Calu3 (cell line): ENCODE results near the gene NOPCHAP1. TPM values are rescaled to one million over a fixed set of nuclear protein-coding genes. Genes with fewer than 3 reads are reported as not detected.

Source experiments
- BruUV-seq: library from RNA; stranded (reverse); fragments of 400-500 nt; replicated peaks from 2 replicates; lab custom pipeline; 2021; lab: Mats Ljungman, UMichigan
- CTCF ChIA-PET: fragments of 300-600 bp; sonication (Branson Sonifier 250); formaldehyde crosslinking; loops from one replicate; lab custom pipeline; 2022; ENCODE audit warnings: antibody characterized with exemption; lab: Charles Lee
- DNase-seq: peaks from one replicate; pipeline ENCODE4 v3.0.0; 2022
- H3K27ac Mint-ChIP-seq: one replicate; pipeline ENCODE4 v1.8.0; 2022; ENCODE audit warnings: mixed read lengths; ENCODE audit not compliant: unreplicated experiment
- H3K27me3 Mint-ChIP-seq: one replicate; pipeline ENCODE4 v1.8.0; 2022; ENCODE audit warnings: mixed read lengths; ENCODE audit not compliant: unreplicated experiment
- H3K36me3 Mint-ChIP-seq: one replicate; pipeline ENCODE4 v1.8.0; 2022; ENCODE audit warnings: mild to moderate bottlenecking, moderate library complexity, mixed read lengths; ENCODE audit not compliant: insufficient read depth, unreplicated experiment
- H3K4me1 Mint-ChIP-seq: one replicate; pipeline ENCODE4 v1.8.0; 2022; ENCODE audit warnings: mild to moderate bottlenecking, low read depth, mixed read lengths; ENCODE audit not compliant: unreplicated experiment
- H3K4me3 Mint-ChIP-seq: one replicate; pipeline ENCODE4 v1.8.0; 2022; ENCODE audit warnings: mild to moderate bottlenecking, low read depth, moderate library complexity, mixed read lengths; ENCODE audit not compliant: unreplicated experiment
- H3K9me3 Mint-ChIP-seq: one replicate; pipeline ENCODE4 v1.8.0; 2022; ENCODE audit warnings: low read depth, mixed read lengths; ENCODE audit not compliant: unreplicated experiment
- intact Hi-C: fragments of 100-400 bp; cut with micrococcal nuclease; formaldehyde crosslinking; loops from one replicate; pipeline ENCODE4 v1.10.0; 2022; ENCODE audit not compliant: unreplicated experiment
- total RNA-seq: library from RNA; stranded (reverse); gene quantifications from 2 replicates; pipeline ENCODE4 v1.2.3, GENCODE V29; 2022
- TF ChIP-seq, protein P1 (sequence below): fragments of 200-600 bp; IDR thresholded peaks from one replicate; pipeline ENCODE4 v1.8.0; 2022; ENCODE audit warnings: antibody characterized with exemption; ENCODE audit not compliant: unreplicated experiment

Gene NOPCHAP1
- total RNA-seq, 1 experiment from 2014 or later = 22.4 TPM

DNA sequence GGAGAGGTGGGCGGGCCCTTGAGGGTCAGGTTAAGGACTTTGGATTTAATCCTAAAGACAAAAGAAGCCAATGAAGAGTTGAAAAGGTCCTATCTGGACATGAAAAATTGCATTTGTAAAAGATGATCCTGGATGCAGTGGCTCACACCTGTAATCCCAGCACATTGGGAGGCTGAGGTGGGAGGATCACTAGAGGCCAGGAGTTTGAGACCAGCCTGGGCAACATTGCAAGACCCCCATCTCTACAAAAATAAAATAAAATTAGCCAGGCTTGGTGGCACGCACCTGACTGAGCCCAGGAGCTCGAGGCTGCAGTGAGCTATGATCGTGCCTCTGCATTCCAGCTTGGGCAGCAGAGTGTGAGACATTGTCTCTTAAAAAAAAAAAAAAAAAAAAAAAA is 25.7 kb upstream of the NOPCHAP1 start:
- TF ChIP-seq, protein P1, sequence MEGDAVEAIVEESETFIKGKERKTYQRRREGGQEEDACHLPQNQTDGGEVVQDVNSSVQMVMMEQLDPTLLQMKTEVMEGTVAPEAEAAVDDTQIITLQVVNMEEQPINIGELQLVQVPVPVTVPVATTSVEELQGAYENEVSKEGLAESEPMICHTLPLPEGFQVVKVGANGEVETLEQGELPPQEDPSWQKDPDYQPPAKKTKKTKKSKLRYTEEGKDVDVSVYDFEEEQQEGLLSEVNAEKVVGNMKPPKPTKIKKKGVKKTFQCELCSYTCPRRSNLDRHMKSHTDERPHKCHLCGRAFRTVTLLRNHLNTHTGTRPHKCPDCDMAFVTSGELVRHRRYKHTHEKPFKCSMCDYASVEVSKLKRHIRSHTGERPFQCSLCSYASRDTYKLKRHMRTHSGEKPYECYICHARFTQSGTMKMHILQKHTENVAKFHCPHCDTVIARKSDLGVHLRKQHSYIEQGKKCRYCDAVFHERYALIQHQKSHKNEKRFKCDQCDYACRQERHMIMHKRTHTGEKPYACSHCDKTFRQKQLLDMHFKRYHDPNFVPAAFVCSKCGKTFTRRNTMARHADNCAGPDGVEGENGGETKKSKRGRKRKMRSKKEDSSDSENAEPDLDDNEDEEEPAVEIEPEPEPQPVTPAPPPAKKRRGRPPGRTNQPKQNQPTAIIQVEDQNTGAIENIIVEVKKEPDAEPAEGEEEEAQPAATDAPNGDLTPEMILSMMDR = no peak
- CTCF ChIA-PET = no interaction called here
- Mint-ChIP-seq H3K27ac (no peak overlapping the region), H3K4me1 (peaks cover 22% of the 10 kb centered on the region), H3K27me3 (peaks cover 9% of the 10 kb centered on the region), H3K9me3 (no peaks in the 10 kb centered on the region), H3K36me3 (peaks cover 24% of the 10 kb centered on the region), H3K4me3 (no peak overlapping the region)
- intact Hi-C loops = no loop called here
- DNase-seq = no peak
- no TSS peak for BruUV-seq

DNA sequence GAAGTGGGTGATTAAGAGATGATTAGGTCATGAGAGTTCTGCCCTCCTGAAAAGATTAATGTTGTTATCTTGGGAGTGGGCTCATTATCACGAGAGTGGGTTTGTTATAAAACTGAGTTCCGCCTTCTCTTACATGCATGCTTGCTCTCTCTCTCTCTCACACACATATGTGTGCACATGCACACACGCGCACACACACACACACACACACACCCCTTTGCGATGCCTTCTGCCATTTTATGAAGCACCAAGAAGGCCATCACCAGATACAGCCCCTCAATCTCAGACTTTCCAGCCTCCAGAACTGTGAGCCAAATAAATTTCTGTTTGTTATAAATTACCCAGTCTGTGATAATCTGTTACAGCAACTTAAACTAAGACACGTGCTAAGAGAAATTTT is 22.4 kb upstream of the NOPCHAP1 start:
- H3K36me3 Mint-ChIP-seq = peaks cover 4% of the 10 kb centered on the region
- peaks cover 16% of the 10 kb centered on the region for H3K4me1 Mint-ChIP-seq
- no TSS peak for BruUV-seq
- no peak overlapping the region for H3K27ac Mint-ChIP-seq
- no peak for DNase-seq
- no peak overlapping the region for H3K4me3 Mint-ChIP-seq
- TF ChIP-seq, protein P1 = no peak
- intact Hi-C loops = no loop called here
- peaks cover 9% of the 10 kb centered on the region for H3K27me3 Mint-ChIP-seq
- CTCF ChIA-PET = interaction anchor here (1.0 kb wide), 1 partner anchor 69 kb away, joined by 3 read pairs; no protein-coding TSS in a partner anchor
- no peaks in the 10 kb centered on the region for H3K9me3 Mint-ChIP-seq

DNA sequence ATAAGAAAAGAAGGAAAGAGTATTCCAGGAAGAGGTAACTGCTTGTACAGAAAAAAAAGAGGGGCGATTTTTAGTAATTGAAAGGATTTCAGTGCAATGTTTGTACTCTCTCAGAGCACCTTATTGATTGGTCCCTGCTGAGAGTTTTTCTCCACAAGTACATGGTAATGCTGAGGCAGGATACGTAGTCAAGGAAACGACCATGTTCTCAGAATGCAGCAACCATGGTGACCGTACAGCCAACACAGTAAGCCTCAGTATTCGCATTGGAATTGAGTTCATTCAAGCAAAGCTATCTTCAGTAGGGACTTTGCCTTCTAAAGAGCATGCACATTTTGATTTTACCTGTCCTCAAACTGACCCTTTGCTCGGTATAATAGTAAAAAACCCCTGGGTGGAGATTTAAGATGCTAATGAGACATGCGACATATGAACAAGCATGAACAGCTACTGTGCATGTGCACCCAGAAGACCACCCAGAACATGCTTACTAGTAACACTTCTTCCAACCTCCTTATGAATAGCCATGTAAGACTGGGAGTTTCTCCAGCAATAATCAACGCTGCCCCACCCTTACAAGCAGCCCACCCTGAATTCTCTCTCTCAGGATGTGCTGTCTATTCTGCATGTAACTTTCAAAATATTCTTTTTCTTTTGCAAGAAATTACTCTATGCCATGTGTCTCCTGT is 21.8 kb upstream of the NOPCHAP1 start:
- no peak overlapping the region for H3K27ac Mint-ChIP-seq
- peaks cover 9% of the 10 kb centered on the region for H3K27me3 Mint-ChIP-seq
- no TSS peak for BruUV-seq
- peaks cover 11% of the 10 kb centered on the region for H3K4me1 Mint-ChIP-seq
- no peaks in the 10 kb centered on the region for H3K9me3 Mint-ChIP-seq
- CTCF ChIA-PET = no interaction called here
- no peaks in the 10 kb centered on the region for H3K36me3 Mint-ChIP-seq
- TF ChIP-seq, protein P1 = no peak
- H3K4me3 Mint-ChIP-seq = no peak overlapping the region
- no peak for DNase-seq
- intact Hi-C loops = no loop called here

DNA sequence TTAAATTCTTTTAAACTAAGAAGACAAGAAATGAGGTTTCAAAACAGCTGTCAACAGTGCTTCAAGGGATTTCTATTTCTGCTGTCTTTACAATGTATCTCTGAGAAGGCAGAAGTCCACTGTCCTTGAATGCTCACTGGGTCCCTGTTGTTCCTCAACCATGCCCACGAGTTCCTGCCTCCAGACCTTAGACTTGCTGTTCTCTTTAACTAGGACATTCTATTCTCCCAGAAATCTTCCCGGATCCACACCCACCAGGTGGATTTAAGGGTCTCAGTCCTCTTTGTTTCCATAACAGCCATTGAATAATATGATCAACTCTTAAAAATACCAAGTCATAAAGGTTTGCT is 21.3 kb upstream of the NOPCHAP1 start:
- CTCF ChIA-PET = no interaction called here
- TF ChIP-seq, protein P1 = no peak

More for the DNA sequence above, 21.3 kb upstream of the NOPCHAP1 start:
- intact Hi-C loops = no loop called here
- no peak for DNase-seq
- Mint-ChIP-seq H3K4me1 (peaks cover 6% of the 10 kb centered on the region), H3K9me3 (no peaks in the 10 kb centered on the region), H3K36me3 (no peaks in the 10 kb centered on the region), H3K4me3 (no peak overlapping the region), H3K27me3 (peaks cover 9% of the 10 kb centered on the region), H3K27ac (no peak overlapping the region)
- no TSS peak for BruUV-seq
